Activated CD8-positive, alpha-beta memory T cell treated with anti-CD3 and anti-CD28 coated beads for 24 hours (primary cell): ENCODE data around the gene SYTL5.

ENCODE experiments used
- DNase-seq: peaks from one replicate; pipeline ENCODE4 v3.0.0-alpha.2; 2020

Gene SYTL5

GRCh38 chrX:38095971-38096529 lies 89.7 kb downstream of the SYTL5 start:
- DNase-seq = no peak

DNA sequence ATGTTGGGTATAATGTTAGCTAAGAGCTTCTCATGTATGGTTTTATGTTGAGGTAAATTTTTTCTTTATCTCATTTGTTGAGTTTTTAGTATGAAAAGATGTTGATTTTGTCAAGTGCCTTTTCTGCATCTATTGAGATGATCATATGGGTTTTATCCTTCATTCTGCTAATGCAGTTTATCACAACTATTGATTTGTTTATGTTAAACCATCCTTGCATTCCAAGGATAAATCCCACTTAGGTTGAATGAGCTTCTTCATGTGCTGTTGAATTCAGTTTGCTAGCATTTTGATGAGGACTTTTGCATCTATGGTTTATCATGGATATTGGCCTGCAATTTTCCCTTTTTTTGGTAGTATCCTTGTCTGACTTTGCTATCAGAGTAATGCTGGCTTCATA lies 93.3 kb downstream of the SYTL5 start:
- no peak for DNase-seq

DNA sequence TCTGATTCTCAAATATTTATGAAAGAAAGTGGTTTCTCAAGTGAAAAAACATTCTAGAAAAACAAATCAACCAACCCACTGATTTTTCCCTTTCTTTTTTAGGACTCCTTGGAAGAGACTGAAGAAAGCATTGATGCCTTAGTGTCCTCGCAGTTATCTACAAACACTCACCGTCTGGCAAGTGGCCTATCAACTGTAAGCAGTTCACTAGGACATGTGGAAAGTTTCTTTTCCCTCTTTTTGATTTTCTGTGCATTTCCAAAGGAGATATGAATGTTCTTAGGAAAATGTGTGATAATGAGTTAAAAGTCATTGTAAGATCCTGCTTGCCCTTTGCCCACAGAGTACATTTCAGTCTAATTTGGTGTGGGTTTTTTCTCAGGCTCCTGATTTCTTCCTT lies 95.9 kb downstream of the SYTL5 start:
- no peak for DNase-seq

- no peak for DNase-seq
Measured at GRCh38 chrX:38102875-38103274, 96.5 kb downstream of the SYTL5 start.

DNA sequence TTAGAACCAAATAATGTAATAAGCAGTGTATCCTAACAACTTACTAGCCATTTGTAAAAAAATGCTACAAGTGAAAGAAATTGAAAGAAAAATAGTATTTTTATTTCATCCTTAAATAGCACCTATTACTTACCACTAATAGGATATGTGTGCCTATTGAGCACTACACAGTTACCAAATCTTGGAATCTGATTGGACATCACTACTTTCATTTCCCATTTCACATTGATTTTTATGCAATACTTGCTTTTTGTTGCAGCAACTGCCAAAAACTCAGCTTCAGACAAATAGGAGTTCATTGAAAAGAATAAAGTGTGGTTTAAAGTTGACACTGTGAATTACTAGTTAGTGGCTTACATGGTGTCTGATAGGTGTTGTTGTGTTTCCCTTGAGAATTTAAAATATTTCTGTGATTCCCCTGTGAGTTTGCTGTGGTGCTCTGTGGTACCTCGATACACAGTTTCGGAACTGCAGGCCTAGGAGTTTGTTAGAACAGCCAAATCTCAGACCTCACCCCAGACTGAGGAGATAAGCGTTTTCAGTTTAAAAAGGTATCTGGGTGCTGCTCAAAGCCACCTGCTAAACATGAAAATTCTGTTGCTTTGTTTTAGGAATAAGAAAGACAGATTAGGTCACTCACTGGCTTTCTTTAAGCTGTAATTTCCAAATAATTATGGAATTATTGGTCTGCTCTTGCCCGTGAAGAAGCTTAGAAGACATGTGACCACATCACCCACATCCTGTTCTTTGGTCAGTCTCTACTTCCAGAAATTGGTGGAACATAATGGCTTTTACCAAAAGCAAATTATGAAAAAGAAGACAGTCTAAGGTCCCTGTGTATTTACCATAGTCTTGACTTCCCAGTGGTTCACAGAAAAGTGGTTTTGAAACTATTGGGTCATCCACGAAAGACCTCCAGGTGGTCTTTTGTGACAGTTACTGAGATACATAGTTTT lies 97.8 kb downstream of the SYTL5 start:
- DNase-seq = no peak

GRCh38 chrX:38105216-38105725 lies 98.9 kb downstream of the SYTL5 start:
- DNase-seq = no peak

- no peak for DNase-seq
Measured at GRCh38 chrX:38106991-38107655, 100.8 kb downstream of the SYTL5 start.

- no peak for DNase-seq
Measured at GRCh38 chrX:38108364-38108763, 102.0 kb downstream of the SYTL5 start.

- no peak for DNase-seq
Measured at GRCh38 chrX:38109042-38109898, 102.9 kb downstream of the SYTL5 start.

- DNase-seq = no peak
Measured at GRCh38 chrX:38110231-38110630, 103.9 kb downstream of the SYTL5 start.

- no peak for DNase-seq
Measured at GRCh38 chrX:38111196-38111595, 104.8 kb downstream of the SYTL5 start.

DNA sequence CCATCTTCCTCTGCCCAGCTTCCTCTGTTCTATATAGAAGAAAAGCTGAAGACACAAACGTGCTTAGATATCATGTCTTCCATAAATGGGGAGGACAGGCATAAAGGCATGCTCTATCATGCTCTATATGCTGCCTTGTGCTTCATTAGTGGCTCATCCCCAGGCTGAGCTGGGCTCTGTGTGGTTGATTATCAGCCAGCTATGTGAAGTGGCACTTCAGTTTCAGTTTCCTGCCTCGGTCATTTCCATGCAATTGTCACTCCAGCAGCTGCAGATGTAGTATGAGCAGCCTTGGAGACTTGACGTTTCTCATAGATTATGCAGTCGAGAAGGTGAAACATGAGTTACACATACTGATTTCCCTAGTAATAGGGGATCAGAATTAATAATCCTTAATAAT lies 106.2 kb downstream of the SYTL5 start:
- DNase-seq = no peak

GRCh38 chrX:38116706-38117105 lies 110.4 kb downstream of the SYTL5 start:
- no peak for DNase-seq

DNA sequence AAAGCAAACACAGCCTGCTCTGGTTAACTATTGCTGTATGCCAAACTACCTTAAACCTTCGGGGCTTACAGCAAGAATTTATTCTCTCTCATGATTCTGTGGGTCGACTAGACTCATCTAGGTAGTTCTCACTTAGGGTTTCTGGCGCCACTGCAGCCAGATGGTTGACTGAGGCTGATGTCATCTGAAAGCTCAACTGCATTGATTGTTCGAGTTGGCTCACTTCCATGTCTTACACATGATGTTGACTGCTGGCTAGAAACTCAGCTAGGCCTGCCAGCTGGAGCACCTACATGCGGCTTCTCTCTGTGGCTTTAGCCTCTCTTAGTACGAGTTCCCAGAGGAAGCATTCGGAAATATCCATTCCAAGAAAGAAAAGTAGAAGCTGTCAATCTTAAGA lies 111.1 kb downstream of the SYTL5 start:
- DNase-seq = no peak

GRCh38 chrX:38124000-38124399 lies 117.6 kb downstream of the SYTL5 start:
- DNase-seq = no peak

DNA sequence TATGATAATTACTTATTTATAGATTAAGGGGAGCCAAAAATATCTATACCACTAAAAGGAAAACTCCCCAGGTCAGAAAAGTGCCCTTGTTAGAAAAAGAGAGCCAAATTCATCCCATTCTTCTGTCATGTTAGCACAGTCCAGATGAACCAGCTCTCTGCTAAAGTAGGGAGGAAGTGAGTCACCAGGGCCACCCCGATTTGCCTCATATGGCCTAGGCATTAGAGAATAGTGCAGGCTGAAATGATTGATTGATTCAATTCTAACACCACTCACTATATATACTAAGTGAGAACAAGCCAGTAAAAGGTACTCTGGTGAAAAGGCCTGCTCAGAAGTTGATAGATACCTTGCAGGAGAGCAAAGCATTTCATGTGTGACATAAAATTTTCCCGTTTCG lies 119.8 kb downstream of the SYTL5 start:
- no peak for DNase-seq

GRCh38 chrX:38127961-38128360 lies 121.6 kb downstream of the SYTL5 start:
- no peak for DNase-seq

DNA sequence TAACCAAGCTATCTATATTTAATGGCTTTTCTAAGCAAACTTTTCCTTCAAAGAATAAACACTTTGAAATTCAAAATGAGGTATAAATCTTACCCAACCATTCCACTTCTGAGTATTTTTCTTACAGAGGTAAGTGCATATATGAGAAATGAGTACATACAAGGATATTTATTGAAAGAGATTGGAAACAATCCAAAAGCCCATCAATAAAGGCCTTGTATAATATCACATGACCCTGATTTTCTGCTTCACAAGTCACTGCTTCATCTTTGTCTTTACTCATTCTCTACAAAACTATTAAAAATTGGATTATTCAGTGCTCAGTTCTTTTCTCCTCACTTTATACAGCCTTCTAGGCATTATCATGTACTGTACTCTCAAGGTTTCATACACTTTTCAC lies 123.0 kb downstream of the SYTL5 start:
- DNase-seq = no peak

DNA sequence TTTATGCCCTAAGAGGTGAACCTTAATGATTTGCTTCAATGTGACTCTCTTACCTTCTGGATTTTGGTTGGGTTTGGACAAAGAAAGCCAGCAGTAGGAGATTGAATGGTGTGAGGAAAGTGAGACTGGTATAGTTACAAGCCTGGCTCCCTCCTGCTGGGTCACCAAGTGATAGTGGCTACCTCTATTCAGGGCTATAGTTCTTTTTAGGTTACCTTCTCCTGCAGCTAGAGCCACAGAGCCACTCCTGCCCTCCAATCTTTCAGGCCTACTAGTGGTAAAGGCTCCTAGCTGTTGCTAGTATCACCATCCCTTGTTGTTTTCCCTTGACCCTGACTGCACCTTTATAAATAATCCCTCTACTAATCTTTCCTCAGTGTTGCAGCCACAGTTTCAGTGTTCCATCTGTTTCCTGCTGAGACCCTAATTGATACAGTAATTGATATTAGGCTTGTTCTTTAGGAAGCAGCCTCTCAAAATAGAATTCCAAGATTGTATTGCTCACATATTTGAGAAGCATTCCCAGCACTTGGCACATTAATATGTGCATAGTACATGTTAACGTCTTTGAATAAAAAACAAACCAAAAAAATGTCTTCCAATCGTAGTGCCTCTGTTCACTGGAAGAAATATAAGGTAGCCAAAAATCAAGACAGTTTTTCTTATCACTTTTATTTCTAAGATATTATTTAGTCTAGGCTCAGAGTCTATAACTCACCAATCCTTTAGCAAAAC lies 132.0 kb downstream of the SYTL5 start:
- no peak for DNase-seq

- no peak for DNase-seq
Measured at GRCh38 chrX:38138900-38139299, 132.5 kb downstream of the SYTL5 start.

DNA sequence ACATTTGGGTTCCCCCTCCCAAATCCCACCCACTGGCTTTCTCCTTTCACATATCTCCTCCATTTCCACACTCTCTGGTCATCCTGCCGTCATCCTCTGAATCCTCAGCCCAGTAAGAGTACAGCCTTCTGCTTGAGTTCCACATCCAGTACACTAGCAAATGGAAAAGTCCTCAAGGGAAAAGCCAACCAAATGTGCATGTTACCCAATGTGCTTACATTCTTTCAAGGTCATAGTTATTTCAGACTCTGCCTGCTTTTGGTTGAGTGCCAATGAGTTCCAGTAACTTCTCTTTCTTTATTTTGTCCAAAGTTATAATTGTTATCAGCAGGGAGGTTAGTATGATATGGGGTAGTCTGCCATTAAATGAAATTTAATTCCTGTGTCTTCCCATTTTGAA lies 136.3 kb downstream of the SYTL5 start:
- DNase-seq = no peak

GRCh38 chrX:38149016-38149415 lies 142.7 kb downstream of the SYTL5 start:
- DNase-seq = no peak
